T-helper 2 cell treated with Interferon-gamma antibody and Interleukin-4, amounts not matched to agents 100 ng/mL and 5 ng/mL, for 36 hours (primary cell): ENCODE results near the gene FOXP1. TPM values are rescaled to one million over a fixed set of nuclear protein-coding genes. Genes with fewer than 3 reads are reported as not detected.

Experiments used
- intact Hi-C: fragments of 100-400 bp; cut with micrococcal nuclease; formaldehyde crosslinking; loops from one replicate; pipeline ENCODE4 v1.15.1; 2023
- total RNA-seq: library from RNA; stranded (reverse); gene quantifications from 2 replicates; pipeline ENCODE4 v1.2.3, GENCODE V29; 2022

FOXP1 gene
- total RNA-seq, 1 donor from 2014 or later, result 113 TPM

DNA sequence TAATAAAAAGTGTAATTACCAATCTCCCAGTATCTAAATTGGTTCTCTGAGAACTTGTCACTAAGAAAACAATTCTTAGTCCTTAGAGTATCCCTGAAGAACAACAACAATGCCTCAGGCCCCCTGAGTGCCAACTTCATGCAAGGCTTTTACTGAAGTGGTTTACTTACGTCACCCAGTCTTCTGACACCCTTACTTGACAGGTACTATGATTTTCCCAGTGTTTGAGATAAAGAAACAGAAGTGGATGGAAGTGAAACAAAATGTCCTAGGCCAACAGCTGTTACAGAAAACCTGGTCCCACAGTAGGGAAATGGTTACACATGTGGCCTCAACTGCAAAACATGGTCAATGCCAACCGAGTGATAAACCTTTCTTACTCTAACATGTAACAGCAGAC, 331.1 kb downstream of the FOXP1 start:
- intact Hi-C loops, result no loop called here

DNA sequence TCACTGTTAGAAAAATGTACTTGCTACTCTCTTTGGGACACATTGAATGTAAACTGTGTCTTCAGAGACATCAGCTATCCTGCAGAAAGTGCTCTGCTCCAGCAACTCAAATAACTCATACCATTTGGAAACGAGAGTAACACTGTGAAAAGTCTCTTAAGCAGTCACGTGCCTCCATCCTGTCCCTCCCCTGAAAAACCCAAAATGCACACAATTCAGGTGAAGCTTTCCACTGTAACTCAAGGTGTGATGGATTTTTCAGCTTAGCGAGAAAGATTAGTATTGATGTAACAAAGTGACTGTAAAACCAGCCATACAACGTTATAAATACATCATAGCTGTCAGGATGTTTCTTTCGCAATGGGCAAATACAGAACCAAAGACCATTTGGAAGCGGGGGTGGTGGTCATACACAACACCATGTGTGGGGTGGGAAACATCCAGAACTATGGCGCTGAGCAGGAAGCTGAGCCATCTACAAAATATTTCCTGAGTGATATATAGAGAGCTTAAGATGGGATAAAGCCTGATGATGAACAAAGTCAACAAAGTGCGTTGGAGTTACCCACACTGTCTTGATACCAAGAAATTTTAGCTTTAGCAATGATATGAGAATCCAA, 332.3 kb downstream of the FOXP1 start:
- intact Hi-C loops, result no loop called here

DNA sequence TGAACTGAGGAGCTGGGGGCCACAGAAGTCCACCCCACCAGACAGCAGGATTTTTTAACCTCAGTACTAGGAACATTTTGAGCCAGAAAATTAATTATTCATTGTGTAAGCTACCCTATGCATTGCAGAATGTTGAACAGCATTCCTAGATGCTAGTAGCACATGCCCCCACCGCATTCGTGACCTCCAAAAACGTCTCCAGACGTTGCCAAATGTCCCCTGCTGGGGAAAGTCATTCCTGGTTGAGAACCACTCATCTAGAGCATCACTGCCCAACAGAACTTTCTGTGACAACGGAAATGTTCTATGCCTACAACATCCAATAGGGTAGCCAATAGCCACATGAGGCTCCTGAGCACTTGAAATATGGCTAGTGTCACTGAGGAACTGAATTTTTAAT, 333.5 kb downstream of the FOXP1 start:
- intact Hi-C loops, result no loop called here

DNA sequence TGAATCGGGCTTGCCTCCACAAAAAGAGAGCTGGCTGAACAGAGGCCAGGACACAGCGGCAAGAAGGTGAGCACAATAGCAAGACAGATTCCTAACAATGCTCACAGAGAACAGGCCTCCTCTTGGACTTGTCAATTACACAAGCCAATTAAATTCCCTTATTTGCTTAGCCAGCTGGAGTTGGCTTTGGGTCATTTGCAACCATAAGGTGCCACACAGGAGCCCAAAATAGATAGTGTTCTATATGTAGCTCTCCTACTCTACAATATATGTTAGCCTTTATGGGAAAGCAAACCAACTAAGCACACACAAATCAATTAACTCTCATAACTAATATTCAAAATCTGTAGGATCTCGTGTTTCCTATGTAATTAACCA, 335.6 kb downstream of the FOXP1 start:
- intact Hi-C loops, result no loop called here

DNA sequence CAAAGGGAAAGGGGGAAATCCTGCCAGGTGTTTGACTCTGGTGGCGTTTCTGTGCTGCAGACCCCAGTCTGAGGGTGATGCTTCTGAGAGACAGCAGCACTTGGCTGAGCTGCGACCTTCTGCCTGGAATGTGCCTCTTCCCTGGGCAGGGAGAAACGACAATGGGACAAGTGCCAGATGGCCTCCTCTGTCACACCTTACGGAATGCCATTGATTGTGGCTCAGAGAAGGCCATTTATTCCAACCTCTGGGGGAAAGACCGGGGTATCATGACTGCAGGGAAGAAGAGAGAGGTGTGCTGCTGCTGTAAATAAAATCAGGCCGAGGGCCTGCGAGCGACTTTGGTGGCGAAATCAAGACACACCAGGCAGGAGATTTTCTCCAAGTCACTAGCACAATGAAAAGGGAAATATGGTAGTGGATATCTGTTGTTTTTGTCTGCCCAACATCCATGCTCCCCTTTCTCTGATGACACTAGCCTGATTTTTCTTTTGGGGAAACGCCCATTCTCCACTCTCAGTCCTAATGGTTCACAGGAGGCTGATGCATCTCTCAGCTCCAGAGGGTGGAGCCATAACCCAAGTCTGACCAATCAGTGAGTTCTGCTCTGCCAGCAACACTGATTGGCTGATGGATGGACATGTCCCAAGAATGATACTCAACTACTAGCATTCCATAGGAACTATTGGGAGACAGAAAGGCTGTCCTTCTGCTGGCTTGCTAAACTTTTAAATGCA, 336.1 kb downstream of the FOXP1 start:
- intact Hi-C loops, result no loop called here

DNA sequence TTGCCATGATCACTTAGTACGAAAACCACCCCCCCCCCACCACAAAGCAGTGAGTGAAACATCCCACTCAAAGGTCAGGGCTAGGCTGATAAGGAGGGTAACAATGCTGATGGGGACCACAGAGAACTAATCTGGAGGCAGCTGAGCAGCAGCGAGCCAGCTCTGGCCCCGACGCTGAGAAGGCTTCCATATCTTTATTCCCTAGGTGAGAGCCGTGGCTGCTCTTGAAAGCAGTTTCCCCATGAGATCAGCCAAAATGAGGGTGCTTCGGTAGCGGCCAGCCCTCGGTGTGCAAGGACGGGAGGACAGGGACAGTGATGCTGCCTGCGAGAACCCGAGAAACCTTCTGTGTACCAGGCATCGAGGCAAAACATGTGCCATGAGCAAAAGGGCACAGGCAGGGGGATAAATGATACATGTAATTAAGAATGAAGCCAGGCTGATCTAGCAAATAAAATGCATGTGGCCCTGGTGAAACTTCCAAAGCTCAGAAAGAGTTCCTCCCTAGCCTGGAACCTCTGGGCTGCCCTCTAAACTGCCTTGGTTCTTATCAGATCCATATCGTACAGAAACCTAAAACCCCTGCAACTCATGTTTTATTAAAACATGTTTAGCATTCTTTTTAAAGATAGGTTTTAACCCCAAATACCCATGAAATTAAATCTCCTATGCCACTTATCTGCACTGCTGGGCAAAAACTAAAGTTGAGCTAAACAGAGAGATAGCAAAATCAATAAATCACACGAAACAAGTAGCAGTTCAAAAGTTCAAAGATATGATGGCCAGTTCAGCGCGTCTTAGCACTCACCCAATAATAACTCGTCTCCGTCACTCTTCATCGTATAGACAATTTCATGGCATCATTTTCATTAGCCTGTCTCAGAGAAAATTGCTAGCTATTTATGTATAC, 337.3 kb downstream of the FOXP1 start:
- intact Hi-C loops, result no loop called here

DNA sequence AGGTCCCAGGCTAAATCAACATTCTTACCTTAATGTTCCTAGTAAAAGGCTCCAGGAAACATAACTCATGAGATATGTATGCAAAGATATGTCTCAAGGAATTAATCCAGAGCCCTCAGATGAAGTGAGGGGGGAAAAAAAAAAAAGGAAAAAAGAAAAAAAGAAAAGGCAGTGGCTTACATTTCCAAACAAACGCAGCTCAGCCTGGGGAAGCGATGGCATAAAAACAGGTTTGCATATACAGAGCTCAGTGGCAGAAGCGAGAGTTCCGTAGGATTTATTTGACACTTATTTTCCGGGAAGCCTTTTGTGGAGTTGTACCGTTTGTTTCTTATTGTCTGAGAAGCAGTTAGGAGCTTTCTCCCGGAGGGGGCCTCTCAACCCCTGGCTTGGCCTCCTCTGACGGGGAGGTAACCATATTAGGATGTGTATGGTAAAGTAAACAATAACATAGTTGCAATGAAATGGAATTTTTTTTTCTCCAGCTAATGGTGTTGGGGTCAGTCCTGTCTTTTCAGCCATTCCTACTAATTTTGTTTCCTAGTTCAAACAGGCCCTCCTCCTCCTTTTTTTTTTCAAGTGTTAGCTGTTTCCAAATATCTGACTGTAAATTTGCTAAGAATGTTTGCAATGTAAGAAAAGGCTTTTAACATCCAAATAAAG, 338.6 kb downstream of the FOXP1 start:
- intact Hi-C loops, result no loop called here

DNA sequence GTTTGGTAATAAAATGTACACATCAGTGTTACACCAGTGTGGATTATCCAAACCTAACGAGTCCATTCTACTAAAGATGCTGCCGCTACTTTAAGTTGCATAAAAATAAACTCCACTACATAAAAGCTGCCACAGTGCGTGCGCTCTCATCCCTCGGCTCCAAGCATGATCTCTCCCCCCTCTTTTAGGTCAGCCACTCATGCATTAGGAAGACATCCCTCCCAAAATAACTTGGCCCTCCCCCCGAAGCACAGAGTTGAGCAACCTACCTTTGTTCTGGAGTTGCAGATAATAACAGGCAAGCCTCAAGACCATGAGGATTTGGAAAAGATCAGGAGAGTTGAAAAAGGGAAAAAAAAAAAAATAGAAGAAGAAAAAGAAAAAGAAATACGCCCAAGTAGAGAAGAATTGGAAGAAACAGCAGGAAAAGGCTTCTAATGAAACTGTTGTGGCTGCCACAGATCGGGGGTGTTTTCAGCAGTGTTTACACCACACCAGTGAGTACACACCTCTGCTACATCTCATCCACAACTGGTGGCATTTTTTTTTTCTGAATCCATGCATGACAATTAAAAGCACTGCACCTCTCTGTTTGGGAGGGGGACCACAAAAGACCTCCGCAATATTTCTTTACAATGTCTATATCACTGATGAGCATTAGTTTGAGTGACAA, 339.2 kb downstream of the FOXP1 start:
- intact Hi-C loops, result no loop called here

DNA sequence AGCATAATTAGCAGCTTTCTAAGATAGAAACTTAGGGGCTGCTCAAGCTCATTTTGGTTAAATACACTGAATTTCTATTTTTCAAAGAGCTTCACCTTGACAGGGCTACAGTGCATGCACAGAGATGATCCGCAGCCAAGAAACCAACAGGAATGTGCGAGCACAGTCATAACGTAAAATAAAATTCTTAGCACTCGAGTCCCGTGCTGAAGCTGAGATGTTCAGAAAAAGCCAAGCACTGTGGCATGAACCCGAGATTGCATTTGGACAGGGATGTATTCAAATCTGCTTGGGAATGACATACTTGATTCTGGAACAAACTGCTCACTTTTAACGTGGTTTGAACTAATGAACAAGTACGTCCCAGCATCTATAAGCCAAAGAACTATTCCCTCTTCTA, 340.3 kb downstream of the FOXP1 start:
- intact Hi-C loops, result no loop called here

DNA sequence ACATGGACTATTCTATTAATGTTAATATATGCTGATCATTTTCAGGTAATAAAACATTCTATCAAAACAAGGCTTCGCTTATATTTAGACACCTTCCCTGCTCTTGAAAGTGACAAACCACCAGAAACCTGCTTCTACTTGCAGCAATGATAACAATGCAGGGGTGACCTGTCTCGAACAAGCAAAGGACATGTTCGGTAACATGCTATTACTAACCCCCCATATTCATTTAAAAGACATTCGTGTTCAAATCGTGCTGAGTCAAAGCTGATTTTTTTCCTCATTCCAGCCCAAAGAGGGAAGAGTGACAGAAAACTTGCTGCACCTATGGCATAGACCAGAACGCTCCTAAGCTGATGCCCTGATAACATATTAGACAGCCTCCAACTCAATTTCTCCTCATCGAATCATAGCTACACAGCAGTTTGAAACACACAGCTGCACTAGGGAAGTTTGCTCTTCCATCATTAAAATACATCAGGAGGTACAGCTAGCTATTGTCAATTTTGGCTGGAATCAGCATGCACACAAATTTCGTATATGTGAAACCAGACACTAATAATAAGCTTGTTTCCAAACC, 341.5 kb downstream of the FOXP1 start:
- intact Hi-C loops, result no loop called here

DNA sequence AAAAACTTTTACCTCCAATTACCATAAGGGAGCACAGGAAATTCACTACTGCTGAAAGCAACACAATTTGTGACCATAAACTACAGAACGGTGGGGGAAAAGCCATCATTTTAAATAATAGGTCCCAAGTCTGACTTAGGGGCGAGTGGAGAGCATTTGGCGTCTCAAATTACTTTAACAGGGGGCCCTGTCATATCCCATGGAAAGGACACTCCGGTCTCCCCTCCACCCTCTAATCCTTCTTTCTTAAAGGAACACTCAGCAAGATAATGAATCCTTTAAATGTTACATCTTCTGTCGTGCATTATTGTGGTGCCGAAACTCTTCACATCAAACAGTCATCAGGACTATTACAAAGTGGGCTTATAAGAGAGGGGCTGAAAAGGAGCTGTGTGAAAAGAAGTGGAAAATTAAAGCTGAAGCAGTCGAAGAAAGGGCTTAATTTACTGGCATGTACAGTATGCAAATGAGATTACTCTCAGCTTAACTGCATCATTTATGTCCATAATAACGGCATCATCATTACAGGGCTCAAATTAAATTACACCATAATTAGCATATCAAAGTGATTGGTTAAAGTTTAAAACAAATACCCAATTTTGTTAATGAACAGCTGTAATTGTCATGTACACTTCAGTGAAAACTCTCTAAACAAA, 342.2 kb downstream of the FOXP1 start:
- intact Hi-C loops, result no loop called here

DNA sequence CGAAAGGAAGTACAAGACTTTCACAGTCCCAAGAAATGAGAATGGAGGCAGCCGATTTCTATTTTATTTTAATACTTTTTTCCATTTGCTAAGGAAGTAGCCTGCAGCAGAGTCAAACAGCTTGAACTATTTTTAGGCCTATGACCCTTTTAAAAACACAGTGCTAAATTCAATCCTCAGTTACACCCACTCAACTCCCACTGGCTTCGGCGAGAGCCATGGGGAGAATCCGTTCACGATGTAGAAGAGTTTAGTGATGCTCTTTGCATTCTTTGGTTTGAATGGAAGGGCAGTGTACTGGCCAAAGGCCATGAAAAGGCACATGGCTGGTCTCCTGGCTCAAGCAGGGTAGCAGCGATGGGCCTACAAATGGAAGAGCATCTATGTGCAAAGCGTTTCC, 343.5 kb downstream of the FOXP1 start:
- intact Hi-C loops, result no loop called here

DNA sequence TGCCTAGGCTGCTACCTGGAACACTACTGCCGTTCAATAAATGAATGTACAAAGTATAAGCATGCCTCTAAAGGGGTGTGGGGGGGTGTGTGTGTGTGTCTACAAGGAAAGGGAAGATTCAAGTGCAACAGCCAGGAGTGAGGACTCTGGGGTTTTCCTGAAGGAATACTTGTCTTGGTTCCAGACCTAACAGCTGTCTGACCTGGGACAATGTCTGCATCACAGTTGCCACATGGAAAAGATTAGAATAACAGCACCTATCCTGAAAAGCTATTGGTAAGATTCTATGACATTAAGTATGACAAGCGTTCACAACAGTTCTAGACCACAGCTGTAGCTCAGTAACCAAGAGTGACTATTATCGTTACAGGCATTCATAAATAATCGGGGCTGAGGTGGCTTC, 345.2 kb downstream of the FOXP1 start:
- intact Hi-C loops, result no loop called here

DNA sequence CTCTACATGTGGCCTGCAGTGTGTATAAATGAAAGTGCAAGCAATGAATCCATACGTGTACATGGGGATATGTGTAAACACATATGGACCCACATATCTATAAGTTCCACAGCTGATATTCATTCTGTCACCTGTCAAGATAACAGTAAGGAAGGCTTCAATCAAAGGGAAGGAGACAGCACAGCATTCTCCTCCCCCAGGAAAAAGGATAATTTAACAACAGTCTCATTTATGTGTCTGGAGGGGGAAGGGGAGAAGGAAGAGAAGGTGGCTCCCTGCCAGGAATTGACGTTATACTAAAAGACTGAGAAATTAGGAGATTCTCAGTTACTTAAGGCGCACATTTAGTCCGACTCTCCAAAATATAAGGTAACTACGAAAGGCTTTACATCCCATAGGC, 345.9 kb downstream of the FOXP1 start:
- intact Hi-C loops, result no loop called here

DNA sequence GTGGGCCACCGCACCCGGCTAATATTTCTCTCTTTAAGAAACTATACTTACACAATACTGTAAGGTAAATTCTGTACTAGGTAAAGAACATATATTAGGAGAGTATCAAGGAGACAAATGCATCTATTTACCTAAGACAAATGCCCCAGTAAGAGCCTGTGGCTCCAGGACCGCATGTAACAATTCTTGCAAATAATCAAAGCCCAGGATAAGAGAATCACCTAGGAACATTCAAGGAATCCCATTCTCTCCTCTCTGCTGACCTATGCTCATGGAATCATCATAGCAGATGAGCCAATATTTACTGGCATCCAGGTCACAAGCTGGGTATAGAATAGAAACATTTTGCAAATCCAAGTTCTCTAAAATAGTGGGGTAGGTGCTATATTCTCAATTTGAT, 347.7 kb downstream of the FOXP1 start:
- intact Hi-C loops, result no loop called here

DNA sequence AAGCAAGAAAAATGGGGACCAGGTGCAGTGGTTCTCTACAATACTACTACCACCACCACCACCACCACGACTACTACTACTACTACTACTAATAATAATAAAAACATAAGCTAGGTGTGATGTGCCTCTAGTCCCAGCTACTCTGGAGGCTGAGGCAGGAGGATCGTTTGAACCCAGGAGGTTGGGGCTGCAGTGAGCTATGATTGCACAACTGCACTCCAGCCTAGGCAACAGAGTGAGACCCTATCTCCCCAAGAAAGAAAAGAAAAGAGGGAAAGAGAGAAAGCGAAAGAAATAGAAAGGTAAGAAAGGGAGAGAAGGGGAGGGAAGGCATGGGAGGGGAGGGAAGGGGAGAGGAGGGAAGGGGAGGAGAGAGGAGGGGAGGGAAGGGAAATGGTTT, 350.6 kb downstream of the FOXP1 start:
- intact Hi-C loops, result no loop called here

DNA sequence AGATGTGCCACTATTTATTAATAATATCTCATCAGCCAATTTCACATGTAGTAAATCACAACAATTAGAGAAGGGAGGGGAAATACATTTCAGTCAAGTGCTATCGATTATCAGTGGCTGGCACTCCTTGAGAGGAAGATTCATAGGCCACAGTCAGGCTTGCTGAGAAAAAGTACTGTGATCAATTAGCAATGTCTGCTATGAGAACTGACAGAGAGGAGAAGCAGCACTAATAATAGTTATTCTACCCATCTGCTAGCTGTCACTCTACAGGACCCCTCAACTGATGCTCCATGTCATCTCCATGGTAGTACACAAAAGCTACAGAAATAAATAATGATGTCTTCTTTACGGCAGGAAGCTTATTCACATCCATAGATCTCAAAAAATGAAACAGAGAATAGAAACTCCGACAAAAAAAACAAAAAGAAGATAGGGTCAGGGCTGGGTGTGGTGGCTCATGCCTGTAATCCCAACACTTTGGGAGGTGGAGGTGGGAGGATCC, 351.3 kb downstream of the FOXP1 start:
- intact Hi-C loops, result no loop called here

DNA sequence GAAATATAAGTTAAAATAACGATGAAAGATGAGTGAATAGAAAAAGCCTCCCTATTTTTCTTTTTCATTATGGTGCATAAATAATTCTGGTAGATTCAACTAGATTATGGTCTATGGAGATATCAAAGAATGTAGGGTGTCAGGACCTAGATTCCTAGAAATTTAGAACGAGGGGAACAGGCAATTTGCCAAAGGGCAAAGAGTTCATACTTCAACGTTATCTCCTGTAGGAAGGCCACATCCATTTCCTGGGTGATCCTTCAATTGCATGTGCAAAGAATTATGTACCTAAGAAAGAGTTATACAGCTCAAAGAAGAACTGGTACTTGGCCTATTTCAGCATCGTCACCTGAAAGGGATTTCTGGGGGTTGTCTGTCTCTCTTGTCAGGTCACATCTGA, 351.8 kb downstream of the FOXP1 start:
- intact Hi-C loops, result no loop called here

DNA sequence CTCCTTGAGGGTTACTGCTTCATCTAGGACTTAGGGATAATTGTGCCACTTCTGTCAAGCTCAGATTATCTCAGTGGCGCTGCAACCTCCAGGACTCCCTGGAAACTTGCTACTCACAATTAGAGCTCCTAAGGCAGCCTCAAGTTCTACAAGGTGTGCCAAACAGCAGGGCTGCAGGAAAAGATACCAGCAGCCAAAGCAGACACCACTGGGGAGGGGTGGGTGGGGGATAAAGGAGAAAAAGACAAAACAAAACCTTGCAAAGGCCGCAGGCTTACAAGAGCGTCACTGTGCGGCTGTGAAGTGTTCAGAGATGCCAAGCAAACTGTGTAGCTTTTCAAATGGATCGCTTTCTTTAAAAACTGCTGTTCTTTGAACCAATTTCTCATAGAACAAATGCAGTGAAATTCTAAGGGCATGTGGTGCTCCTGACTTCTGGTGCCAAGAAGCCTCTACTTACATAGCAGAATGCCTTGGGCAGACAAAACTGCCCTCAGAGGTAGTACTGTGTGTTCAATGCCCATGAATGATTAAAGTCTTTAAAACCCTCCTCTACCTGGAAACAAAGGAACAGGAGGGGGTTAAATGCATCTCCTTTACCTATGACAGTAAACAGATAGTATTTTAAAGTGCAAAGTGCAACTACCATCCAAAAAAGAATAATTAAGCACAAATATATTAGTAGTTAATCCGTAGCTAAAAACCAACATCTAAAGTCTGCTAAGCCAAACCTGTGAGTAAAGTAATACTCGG, 353.4 kb downstream of the FOXP1 start:
- intact Hi-C loops, result loop anchor here (5.0 kb wide), 2 partner anchors 38 to 497 kb away; partner anchors contain the start of gene EIF4E3
